ENCODE data around the gene PSMD1.
A peak's percentile ranks its signal among the peaks of the same experiment; 100 is the strongest.

Gene PSMD1

DNA sequence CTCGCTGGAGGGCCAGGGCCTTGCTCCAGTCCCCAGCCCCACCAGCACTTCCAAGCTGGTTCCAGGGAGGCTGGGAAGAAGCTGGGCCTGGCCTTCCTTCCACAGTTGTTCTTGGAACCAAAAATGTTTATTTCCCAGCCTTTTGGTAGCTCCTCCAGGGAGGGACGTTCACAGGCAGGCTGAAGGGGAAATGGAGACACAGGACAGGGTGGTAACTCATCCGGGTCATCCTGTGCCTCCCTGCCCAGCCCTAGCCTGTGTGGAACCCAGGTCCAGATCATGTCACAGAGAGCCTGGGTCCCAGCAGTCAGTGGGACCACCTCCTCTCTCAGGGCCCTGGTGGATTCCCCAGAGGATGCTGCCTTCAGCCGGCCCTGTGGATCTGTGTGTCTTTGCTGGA, 129.2 kb downstream of the PSMD1 start:
- DNase-seq (ENCODE audit: low read depth) = no peak
- TF ChIP-seq, protein P1, sequence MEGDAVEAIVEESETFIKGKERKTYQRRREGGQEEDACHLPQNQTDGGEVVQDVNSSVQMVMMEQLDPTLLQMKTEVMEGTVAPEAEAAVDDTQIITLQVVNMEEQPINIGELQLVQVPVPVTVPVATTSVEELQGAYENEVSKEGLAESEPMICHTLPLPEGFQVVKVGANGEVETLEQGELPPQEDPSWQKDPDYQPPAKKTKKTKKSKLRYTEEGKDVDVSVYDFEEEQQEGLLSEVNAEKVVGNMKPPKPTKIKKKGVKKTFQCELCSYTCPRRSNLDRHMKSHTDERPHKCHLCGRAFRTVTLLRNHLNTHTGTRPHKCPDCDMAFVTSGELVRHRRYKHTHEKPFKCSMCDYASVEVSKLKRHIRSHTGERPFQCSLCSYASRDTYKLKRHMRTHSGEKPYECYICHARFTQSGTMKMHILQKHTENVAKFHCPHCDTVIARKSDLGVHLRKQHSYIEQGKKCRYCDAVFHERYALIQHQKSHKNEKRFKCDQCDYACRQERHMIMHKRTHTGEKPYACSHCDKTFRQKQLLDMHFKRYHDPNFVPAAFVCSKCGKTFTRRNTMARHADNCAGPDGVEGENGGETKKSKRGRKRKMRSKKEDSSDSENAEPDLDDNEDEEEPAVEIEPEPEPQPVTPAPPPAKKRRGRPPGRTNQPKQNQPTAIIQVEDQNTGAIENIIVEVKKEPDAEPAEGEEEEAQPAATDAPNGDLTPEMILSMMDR (conservative IDR thresholded peaks at IDR 0.05; ENCODE audit: low read length) = no peak
- no peak overlapping the region for H3K4me3 ChIP-seq (ENCODE audit: low read length)

DNA sequence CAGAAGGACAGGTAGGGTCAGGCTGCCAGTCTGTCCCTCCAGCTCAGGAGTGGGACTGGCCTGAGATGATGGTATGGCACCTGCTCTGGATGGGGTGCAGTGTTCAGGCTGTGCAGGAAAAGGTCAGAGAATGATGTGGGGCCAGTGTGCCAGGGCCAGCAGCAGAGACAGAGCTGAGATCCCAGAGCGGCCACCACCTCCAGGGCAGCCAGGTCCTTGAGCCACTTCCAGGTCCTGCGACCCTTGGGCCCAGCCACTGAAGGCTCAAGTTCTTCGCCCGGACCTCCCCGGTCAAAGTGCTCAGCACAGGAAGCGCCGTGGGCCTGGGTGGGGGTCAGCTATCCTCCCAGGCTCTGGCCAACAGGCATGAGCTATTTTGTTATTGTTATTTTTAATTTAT, 129.7 kb downstream of the PSMD1 start:
- no peak overlapping the region for H3K4me3 ChIP-seq (ENCODE audit: low read length)

DNA sequence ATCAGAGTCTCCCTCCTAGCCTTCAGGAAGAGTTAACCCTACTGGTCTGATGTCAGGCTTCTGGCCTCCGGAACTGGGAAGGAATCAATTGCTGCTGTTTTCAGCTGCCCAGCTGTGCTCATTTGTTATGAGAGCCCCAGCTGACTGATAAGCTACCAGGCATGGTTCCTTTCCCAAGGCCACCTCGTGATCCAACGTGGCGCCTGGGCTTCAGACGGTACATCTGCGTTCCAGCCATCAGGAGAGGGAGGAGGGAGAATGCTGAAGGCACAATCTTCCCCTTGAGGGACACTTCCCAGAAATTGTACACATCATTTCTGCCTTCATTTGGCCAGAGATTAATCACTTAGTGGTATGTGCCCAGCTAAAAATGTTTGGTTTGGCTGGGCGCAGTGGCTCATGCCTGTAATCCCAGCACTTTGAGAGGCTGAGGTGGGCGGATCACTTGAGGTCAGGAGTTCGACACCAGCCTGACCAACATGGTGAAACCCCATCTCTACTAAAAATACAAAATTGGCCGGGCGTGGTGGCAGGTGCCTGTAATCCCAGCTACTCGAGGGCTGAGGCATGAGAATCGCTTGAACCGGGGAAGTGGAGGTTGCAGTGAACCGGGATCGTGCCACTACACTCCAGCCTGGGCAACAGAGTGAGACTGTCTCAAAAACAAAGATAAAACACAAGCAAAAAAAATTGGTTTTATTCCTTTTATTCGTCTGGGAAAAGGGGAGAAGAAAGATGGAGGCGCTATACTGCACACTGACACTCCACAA, 131.3 kb downstream of the PSMD1 start:
- no peak overlapping the region for H3K4me3 ChIP-seq (ENCODE audit: low read length)
- DNase-seq (ENCODE audit: low read depth) = peak; percentile 93
- TF ChIP-seq, protein P1 (conservative IDR thresholded peaks at IDR 0.05; ENCODE audit: low read length) = no peak

More for the DNA sequence above, 129.7 kb downstream of the PSMD1 start:
- TF ChIP-seq, protein P1 (conservative IDR thresholded peaks at IDR 0.05; ENCODE audit: low read length) = no peak
- DNase-seq (ENCODE audit: low read depth) = no peak

DNA sequence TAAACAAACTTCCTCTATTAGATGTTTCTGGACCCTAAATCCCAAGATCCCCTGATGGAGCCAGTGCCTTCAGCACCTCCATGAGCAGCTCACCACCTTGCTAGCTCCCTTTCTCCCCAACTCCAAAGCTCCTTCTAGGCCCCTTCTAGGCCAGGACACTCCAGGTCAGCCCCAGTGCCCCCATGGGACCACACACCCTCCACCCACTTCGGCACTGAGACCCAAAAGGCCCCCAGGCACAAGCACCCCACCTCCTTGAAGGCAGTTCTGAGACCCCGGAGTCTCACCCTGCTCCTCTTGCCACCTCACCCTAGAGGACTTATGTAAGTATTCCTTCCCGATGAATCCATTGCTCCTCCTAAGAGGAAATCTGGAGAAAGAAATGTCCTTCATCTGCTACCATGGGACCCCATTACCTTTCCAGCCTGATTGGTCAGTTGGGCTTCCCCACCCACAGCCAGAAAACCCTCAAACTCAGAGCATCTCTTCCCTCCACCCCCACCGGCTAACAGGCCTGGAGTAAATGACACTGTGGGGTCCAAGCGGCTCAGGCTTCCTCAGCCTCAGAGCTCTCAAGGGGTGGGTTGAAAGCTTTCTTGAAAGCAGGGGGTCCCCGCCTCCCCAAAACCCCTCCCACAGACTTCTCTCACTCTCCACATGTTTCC, 132.0 kb downstream of the PSMD1 start:
- TF ChIP-seq, protein P1 (conservative IDR thresholded peaks at IDR 0.05; ENCODE audit: low read length) = no peak
- DNase-seq (ENCODE audit: low read depth) = no peak
- no peak overlapping the region for H3K4me3 ChIP-seq (ENCODE audit: low read length)

DNA sequence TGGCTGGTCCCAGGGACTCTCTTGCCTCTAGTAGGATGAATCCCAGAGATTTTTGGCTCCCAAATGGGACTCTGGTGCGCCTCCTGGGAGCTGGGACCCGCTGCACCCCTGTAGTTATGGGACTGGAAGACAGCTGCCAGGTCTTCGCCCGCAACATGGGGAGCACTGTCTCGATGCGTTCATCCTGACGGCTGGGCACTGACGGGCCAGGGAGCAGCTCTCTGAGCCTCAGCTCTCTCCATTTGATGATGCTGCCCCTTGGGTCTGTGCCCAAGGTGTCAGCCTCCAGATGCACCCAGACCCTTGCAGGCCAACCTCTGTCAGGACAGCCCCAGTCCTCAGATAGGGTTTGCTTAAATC, 132.5 kb downstream of the PSMD1 start:
- H3K4me3 ChIP-seq (ENCODE audit: low read length) = no peak overlapping the region
- DNase-seq (ENCODE audit: low read depth) = no peak
- TF ChIP-seq, protein P1 (conservative IDR thresholded peaks at IDR 0.05; ENCODE audit: low read length) = no peak

DNA sequence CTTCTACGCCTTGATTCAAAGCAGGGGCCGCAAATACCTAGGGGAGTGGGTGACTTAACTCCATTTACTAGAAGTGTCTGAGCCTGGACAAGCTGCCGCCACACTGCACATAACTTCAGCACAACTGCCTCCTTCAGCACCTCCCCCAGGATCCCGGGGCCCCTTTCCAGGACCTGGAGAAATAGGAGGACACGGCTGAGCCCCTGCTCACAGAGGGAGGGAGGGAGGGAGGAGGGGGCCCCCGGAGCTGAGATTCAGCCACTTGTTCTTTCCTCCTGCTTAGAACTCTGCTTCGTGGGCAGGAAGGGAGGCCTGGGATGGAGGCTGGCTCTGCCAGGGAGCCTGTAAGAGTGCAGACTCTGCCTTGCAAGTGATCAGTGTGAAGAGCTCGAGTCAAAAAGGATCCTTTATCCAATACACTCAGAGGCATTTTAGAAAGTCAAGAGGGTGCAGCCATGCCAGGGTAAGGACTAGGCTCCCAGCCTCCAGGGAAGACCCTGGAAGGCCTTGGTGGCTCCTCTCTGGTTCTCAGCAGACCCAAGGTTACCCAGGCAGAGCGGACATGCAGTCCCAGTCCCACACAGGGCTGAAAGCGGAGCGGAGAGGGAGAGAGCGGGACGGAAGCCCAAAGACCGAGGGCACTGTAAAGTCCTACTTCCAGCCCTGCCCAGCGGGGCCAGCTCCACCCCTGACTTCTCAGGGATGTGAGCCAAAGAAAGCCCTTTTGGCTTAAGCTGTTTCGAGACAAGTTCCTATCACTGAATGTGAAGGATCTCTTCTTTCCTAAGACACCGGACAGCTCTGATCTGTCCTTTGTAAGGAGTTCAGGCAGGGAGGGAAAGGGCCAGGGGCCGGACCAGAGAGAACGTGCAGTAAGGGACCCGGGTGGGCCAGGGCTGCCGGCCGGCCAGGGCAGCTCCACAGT, 133.2 kb downstream of the PSMD1 start:
- H3K4me3 ChIP-seq (ENCODE audit: low read length) = peak overlapping the region; percentile 29
- TF ChIP-seq, protein P1 (conservative IDR thresholded peaks at IDR 0.05; ENCODE audit: low read length) = no peak
- DNase-seq (ENCODE audit: low read depth) = peak; percentile 77

Data from AG10803 (cell line).